Psoas muscle (tissue), 8 donors: ENCODE data around the gene ZNF385B. TPM values are rescaled to one million over a fixed set of nuclear protein-coding genes. Genes with fewer than 3 reads are reported as not detected.

Source experiments
- ATAC-seq, 4 donors: fragments of 200-7000 bp; cut with Tn5 transposase; one replicate each; pipeline ENCODE4 v1.9.1; 2020; ENCODE audit warnings: moderate library complexity in 3 of 4, mild to moderate bottlenecking in 2 of 4
- DNase-seq, 2 donors: peaks; one replicate each; pipeline ENCODE4 v3.0.0-alpha.2; 2020
- H3K27ac ChIP-seq: fragments of 200-600 bp; one replicate; pipeline ENCODE4 v1.8.0; 2022
- H3K27me3 ChIP-seq, 3 donors: fragments of 200-600 bp in 1 of 3; one replicate each; pipeline versions ENCODE4 v1.6.1 to v1.8.0; 2013 to 2022; ENCODE audit warnings: low read length in 2 of 3, mild to moderate bottlenecking in 2 of 3, moderate library complexity in 1 of 3; ENCODE audit not compliant: insufficient read depth in 3 of 3
- H3K36me3 ChIP-seq, 2 donors: fragments of 200-600 bp in 1 of 2; one replicate each; pipeline versions ENCODE4 v1.6.1 to v1.8.0; 2013 to 2022; ENCODE audit warnings: low read depth in 1 of 2, mild to moderate bottlenecking in 1 of 2, moderate library complexity in 1 of 2; ENCODE audit not compliant: insufficient read depth in 1 of 2
- H3K4me1 ChIP-seq: fragments of 200-600 bp; one replicate; pipeline ENCODE4 v1.8.0; 2022
- H3K4me3 ChIP-seq: fragments of 200-600 bp; one replicate; pipeline ENCODE4 v1.8.0; 2022; ENCODE audit warnings: mild to moderate bottlenecking
- H3K9me3 ChIP-seq: fragments of 200-600 bp; one replicate; pipeline ENCODE4 v1.8.0; 2022
- CTCF ChIP-seq: fragments of 200-600 bp; IDR thresholded peaks from one replicate; pipeline ENCODE4 v1.8.0; 2022; ENCODE audit warnings: antibody characterized with exemption
- WGBS, 3 donors: extraction: QIAGEN DNeasy Blood & Tissue Kit; methylation state at CpG; one replicate each; pipeline versions ENCODE4 v1.1.6 to v1.1.7; 2013; 5-methylcytosine and 5-hydroxymethylcytosine counted together
- intact Hi-C, 2 donors: fragments of 100-400 bp; cut with DNase I; formaldehyde crosslinking; loops; one replicate each; pipeline versions ENCODE4 v1.11.0 to v1.14.2; 2022
- polyA plus RNA-seq, 3 donors: library from polyadenylated mRNA; stranded (reverse); fragments of 200-250 nt; gene quantifications; one replicate each; pipeline ENCODE4 v1.2.3, GENCODE V29; 2013
- total RNA-seq, 4 donors: library from RNA; stranded (reverse); fragmentation: NEBNext Ultra II Directional in 2 of 4; extraction: Animal tissue kit (Norgen Biotek cat#: 25700) in 2 of 4; gene quantifications; one replicate each; pipeline versions ENCODE4 v1.2.1 to v1.2.4, GENCODE V29; 2021 to 2023
- donor health status: healthy with polysubstance abuse.
- donor health status: DM: no; HTN: no; CAD: no; lungs with moderate emphysema.
- donor health status: Bipolar disorder and iron deficiency.
- donor health status: healthy.
- donor health status: DM: yes; HTN: yes; CAD: no.
- donor health status: DM: no; HTN: no; CAD: no.
- donor health status: DM: no; HTN: no; CAD: no.
- donor health status: DM: yes; HTN: yes; CAD: no.

The ZNF385B gene
- total and polyA plus RNA-seq, 7 donors: 8.8 to 42.9 (median 18.1) TPM

DNA sequence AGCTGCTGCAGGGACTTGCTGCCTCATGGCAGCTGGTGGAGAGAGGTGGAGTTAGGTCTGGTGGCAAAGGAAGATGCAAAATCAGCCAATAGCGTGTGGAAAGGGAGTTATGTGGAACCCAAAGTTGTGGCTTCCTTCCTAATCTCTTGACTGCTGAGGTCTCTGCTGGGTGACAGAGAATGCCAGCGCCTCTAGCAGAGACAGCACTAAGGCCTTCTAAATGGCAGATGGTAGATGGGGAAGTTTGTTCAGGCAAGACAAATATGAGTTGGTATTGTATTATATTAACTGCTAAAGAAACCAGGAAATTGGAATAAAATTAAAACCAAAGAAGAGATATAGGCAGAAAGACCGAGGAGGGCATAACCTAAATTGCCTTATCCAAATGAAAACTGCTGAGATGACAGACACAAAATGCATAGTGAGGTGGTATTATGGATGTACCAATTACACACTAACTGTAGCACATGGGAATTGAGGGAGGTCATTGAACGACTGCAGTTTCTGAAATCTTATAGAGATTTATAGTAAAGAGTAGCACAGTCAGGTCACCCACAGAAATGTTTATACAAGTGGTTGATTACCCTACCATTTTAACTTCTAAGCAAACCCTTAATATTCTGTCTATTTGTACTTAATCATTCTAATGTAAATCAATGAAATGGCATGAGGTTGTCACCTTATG lies 350.2 kb downstream of the ZNF385B start:
- H3K27ac ChIP-seq: no peak overlapping the region
- intact Hi-C loops: no loop called here
- H3K4me1 ChIP-seq: no peaks in the 10 kb centered on the region
- 54 to 66% (median 59%) methylated on average over 4 of the region's 4 CpGs for WGBS, 3 donors
- no peak for TF ChIP-seq CTCF
- no peak for DNase-seq
- no peaks in the 10 kb centered on the region for H3K9me3 ChIP-seq
- no peaks in the 10 kb centered on the region for H3K27me3 ChIP-seq
- H3K36me3 ChIP-seq: no peaks in the 10 kb centered on the region
- no peak overlapping the region for H3K4me3 ChIP-seq
- no peak for ATAC-seq

GRCh38 chr2:179495315-179495714 lies 366.1 kb downstream of the ZNF385B start:
- no peak overlapping the region for H3K27ac ChIP-seq
- WGBS, 3 donors: 92 to 100% (median 94%) methylated on average over 4 of the region's 4 CpGs
- no peaks in the 10 kb centered on the region for H3K27me3 ChIP-seq
- no peaks in the 10 kb centered on the region for H3K9me3 ChIP-seq
- no peak for DNase-seq
- no peaks in the 10 kb centered on the region for H3K36me3 ChIP-seq
- intact Hi-C loops: no loop called here
- TF ChIP-seq CTCF: no peak
- H3K4me3 ChIP-seq: no peak overlapping the region
- H3K4me1 ChIP-seq: no peaks in the 10 kb centered on the region
- no peak for ATAC-seq

DNA sequence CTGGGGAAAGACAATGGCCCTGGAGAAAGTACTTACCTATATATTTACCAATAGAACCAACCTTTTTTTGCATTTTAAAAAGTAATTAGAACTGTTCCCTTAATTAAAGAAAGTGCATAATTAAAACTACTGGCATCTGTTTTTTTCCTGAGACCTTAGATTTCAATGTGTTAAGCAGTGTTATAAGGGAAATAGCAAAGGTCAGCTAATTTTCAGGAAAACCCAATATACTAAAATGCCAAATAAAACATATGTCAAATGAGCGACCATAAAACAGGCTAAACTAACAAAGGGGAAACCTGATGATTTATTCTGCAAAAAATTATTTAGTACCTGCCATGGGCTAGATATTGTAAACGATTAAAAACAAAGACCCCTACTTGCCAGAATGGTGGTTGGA lies 372.8 kb downstream of the ZNF385B start:
- WGBS, 3 donors: 66 to 75% (median 68%) methylated on average over 2 of the region's 2 CpGs
- no peaks in the 10 kb centered on the region for H3K9me3 ChIP-seq
- DNase-seq (no peak), ATAC-seq (no peak)
- H3K4me3 ChIP-seq: no peak overlapping the region
- TF ChIP-seq CTCF: no peak
- H3K27ac ChIP-seq: no peak overlapping the region
- no peaks in the 10 kb centered on the region for H3K36me3 ChIP-seq
- intact Hi-C loops: no loop called here
- no peaks in the 10 kb centered on the region for H3K27me3 ChIP-seq
- no peaks in the 10 kb centered on the region for H3K4me1 ChIP-seq

- ATAC-seq (peak; percentile 40 to 79 (median 71)), DNase-seq (no peak)
- Histone ChIP-seq H3K27ac (no peak overlapping the region), H3K36me3 (no peaks in the 10 kb centered on the region), H3K27me3 (no peaks in the 10 kb centered on the region), H3K9me3 (no peaks in the 10 kb centered on the region), H3K4me1 (no peaks in the 10 kb centered on the region), H3K4me3 (no peak overlapping the region)
- no peak for TF ChIP-seq CTCF
- WGBS, 3 donors: 29 to 35% (median 34%) methylated on average over 5 of the region's 5 CpGs
- intact Hi-C loops: no loop called here
Measured at GRCh38 chr2:179487010-179487731, 374.2 kb downstream of the ZNF385B start.
